RPMI8226 (cell line): ENCODE data around the gene TGOLN2.
"Not testable (repeated sequence)": the region's sequence is repeated elsewhere in the genome, so short reads cannot be mapped to it uniquely, and the experiment has no call there.

Source experiments
- DNase-seq: peaks from one replicate; pipeline ENCODE4 v3.0.0-alpha.2; 2015

TGOLN2 gene

GRCh38 chr2:85327822-85328617, at the start of gene TGOLN2:
TGOLN2 (minus strand) TSS chr2:85327989; CDS start chr2:85327962, 27 bp downstream.
- peak; percentile 96 for DNase-seq

GRCh38 chr2:85377083-85377482, 49.3 kb upstream of the TGOLN2 start:
- DNase-seq, result no peak

- DNase-seq, result no peak
These were observed 48.7 kb upstream of the TGOLN2 start for GRCh38 chr2:85376291-85377065.

- DNase-seq, result no peak
These were observed 43.3 kb upstream of the TGOLN2 start for GRCh38 chr2:85371045-85371444.

GRCh38 chr2:85369500-85369899, 41.7 kb upstream of the TGOLN2 start:
- DNase-seq, result no peak

GRCh38 chr2:85368921-85369320, 41.1 kb upstream of the TGOLN2 start:
- no peak for DNase-seq

GRCh38 chr2:85367180-85367579, 39.4 kb upstream of the TGOLN2 start:
- DNase-seq, result no peak

GRCh38 chr2:85362653-85363387, 35.0 kb upstream of the TGOLN2 start:
- not testable (repeated sequence) for DNase-seq

GRCh38 chr2:85357736-85358135, 29.9 kb upstream of the TGOLN2 start:
- no peak for DNase-seq

GRCh38 chr2:85356186-85356585, 28.4 kb upstream of the TGOLN2 start:
- no peak for DNase-seq

GRCh38 chr2:85355521-85355920, 27.7 kb upstream of the TGOLN2 start:
- no peak for DNase-seq

GRCh38 chr2:85355073-85355410, 27.3 kb upstream of the TGOLN2 start:
- DNase-seq, result no peak

GRCh38 chr2:85354286-85355072, 26.7 kb upstream of the TGOLN2 start, which contains the start of the genes ELMOD3 and RETSAT:
ELMOD3 (plus strand) TSS chr2:85354769; CDS start chr2:85357199, 2,430 bp downstream.
RETSAT (minus strand) TSS chr2:85354528; CDS start chr2:85354507, 21 bp downstream.
- DNase-seq, result peak; percentile 99

- peak; percentile 34 for DNase-seq
These were observed 26.1 kb upstream of the TGOLN2 start for GRCh38 chr2:85353876-85354285.

GRCh38 chr2:85347599-85347998, 19.8 kb upstream of the TGOLN2 start:
- no peak for DNase-seq

- no peak for DNase-seq
These were observed 16.7 kb upstream of the TGOLN2 start for GRCh38 chr2:85344356-85344954.

- not testable (repeated sequence) for DNase-seq
These were observed 15.6 kb upstream of the TGOLN2 start for GRCh38 chr2:85343207-85343895.

GRCh38 chr2:85342156-85342555, 14.4 kb upstream of the TGOLN2 start:
- DNase-seq, result no peak

- DNase-seq, result no peak
These were observed 13.7 kb upstream of the TGOLN2 start for GRCh38 chr2:85341269-85342029.
